IMR-90 (cell line): ENCODE data around the gene ZNF775. TPM values are rescaled to one million over a fixed set of nuclear protein-coding genes. Genes with fewer than 3 reads are reported as not detected.
A peak's percentile ranks its signal among the peaks of the same experiment; 100 is the strongest.

Experiments
- ATAC-seq: fragments of 200-7000 bp; cut with Tn5 transposase; 2 replicates; pipeline ENCODE4 v1.9.1; 2020; ENCODE audit warnings: low read depth, mild to moderate bottlenecking, moderate library complexity
- BruUV-seq: library from RNA; stranded (reverse); fragments of 400-500 nt; replicated peaks from 2 replicates; lab custom pipeline; 2021; lab: Mats Ljungman, UMichigan
- CTCF ChIA-PET: fragments of 300-600 bp; formaldehyde crosslinking; extraction: SDS; loops from one replicate; lab custom pipeline; 2021; ENCODE audit warnings: antibody characterized with exemption; lab: Yijun Ruan, JAX
- POLR2A ChIA-PET: fragments of 300-600 bp; sonication (Branson Sonifier 250); formaldehyde crosslinking; loops from one replicate; lab custom pipeline; 2022; ENCODE audit warnings: antibody characterized with exemption; ENCODE audit not compliant: unreplicated experiment; lab: Charles Lee
- DNase-seq: peaks from one replicate; pipeline ENCODE4 v3.0.0; 2013
- H2AFZ ChIP-seq: replicated peaks from 2 replicates; pipeline ENCODE3; 2013; ENCODE audit warnings: low read length, mild to moderate bottlenecking; ENCODE audit not compliant: poor library complexity
- H2AK5ac ChIP-seq: 2 replicates; pipeline ENCODE4 v1.6.1; 2013; ENCODE audit warnings: low read depth, low read length, inconsistent platforms
- H2AK9ac ChIP-seq: replicated peaks from 2 replicates; pipeline ENCODE3; 2013; ENCODE audit warnings: mild to moderate bottlenecking, low read depth, low read length, moderate library complexity; ENCODE audit not compliant: poor library complexity
- H2BK120ac ChIP-seq: 2 replicates; pipeline ENCODE4 v1.6.1; 2013; ENCODE audit warnings: low read depth, low read length, inconsistent platforms
- H2BK15ac ChIP-seq: 3 replicates; pipeline ENCODE4 v1.6.1; 2013; ENCODE audit warnings: low read depth, low read length, inconsistent platforms
- H2BK20ac ChIP-seq: 2 replicates; pipeline ENCODE4 v1.6.1; 2013; ENCODE audit warnings: low read depth, mild to moderate bottlenecking, inconsistent platforms, low read length, moderate library complexity
- H2BK5ac ChIP-seq: 2 replicates; pipeline ENCODE4 v1.6.1; 2013; ENCODE audit warnings: mild to moderate bottlenecking, low read depth, low read length, inconsistent platforms; ENCODE audit not compliant: poor library complexity, severe bottlenecking
- H3K14ac ChIP-seq: replicated peaks from 2 replicates; pipeline ENCODE4 v1.6.1; 2013; ENCODE audit warnings: low read depth, low read length, inconsistent platforms
- H3K18ac ChIP-seq: 2 replicates; pipeline ENCODE4 v1.6.1; 2013; ENCODE audit warnings: low read depth, low read length, control low read depth
- H3K23ac ChIP-seq: 2 replicates; pipeline ENCODE4 v1.6.1; 2013; ENCODE audit warnings: low read depth, low read length, inconsistent platforms
- H3K27ac ChIP-seq: 2 replicates; pipeline ENCODE4 v1.5.1; 2013; ENCODE audit warnings: mild to moderate bottlenecking, control low read depth, low read length; ENCODE audit not compliant: insufficient read depth
- H3K27me3 ChIP-seq: 2 replicates; pipeline ENCODE4 v1.6.1; 2013; ENCODE audit warnings: low read length; ENCODE audit not compliant: control insufficient read depth, insufficient read depth
- H3K36me3 ChIP-seq: 2 replicates; pipeline ENCODE4 v1.6.1; 2013; ENCODE audit warnings: low read length, mixed read lengths; ENCODE audit not compliant: control insufficient read depth, insufficient read depth
- H3K4ac ChIP-seq: 2 replicates; pipeline ENCODE4 v1.6.1; 2013; ENCODE audit warnings: low read depth, low read length, inconsistent platforms
- H3K4me1 ChIP-seq: 2 replicates; pipeline ENCODE4 v1.6.1; 2013; ENCODE audit warnings: low read length, mixed read lengths; ENCODE audit not compliant: control insufficient read depth, insufficient read depth
- H3K4me2 ChIP-seq: 2 replicates; pipeline ENCODE4 v1.6.1; 2013; ENCODE audit warnings: low read depth, mild to moderate bottlenecking, control low read depth, low read length, moderate library complexity
- H3K4me3 ChIP-seq: 2 replicates; pipeline ENCODE4 v1.5.1; 2013; ENCODE audit warnings: low read depth, mild to moderate bottlenecking, control low read depth, low read length, moderate library complexity; ENCODE audit not compliant: insufficient read depth
- H3K56ac ChIP-seq: 2 replicates; pipeline ENCODE4 v1.6.1; 2013; ENCODE audit warnings: low read length, inconsistent platforms; ENCODE audit not compliant: insufficient read depth; ENCODE audit errors: extremely low read depth
- H3K79me1 ChIP-seq, 2 experiments: 2 replicates each; pipeline ENCODE4 v1.6.1; 2013; ENCODE audit warnings: low read length in 2 of 2, inconsistent platforms in 1 of 2, low read depth in 1 of 2
- H3K9ac ChIP-seq: 2 replicates; pipeline ENCODE4 v1.6.1; 2013; ENCODE audit warnings: low read depth, low read length, control low read depth
- H3K9me1 ChIP-seq: 2 replicates; pipeline ENCODE4 v1.6.1; 2013; ENCODE audit warnings: low read length, inconsistent platforms; ENCODE audit not compliant: insufficient read depth
- H3K9me3 ChIP-seq: 2 replicates; pipeline ENCODE4 v1.6.1; 2013; ENCODE audit warnings: low read length; ENCODE audit not compliant: control insufficient read depth, insufficient read depth
- H4K20me1 ChIP-seq: 2 replicates; pipeline ENCODE4 v1.6.1; 2013; ENCODE audit warnings: low read length, inconsistent platforms; ENCODE audit not compliant: insufficient read depth
- H4K5ac ChIP-seq: 2 replicates; pipeline ENCODE4 v1.6.1; 2013; ENCODE audit warnings: mild to moderate bottlenecking, low read depth, low read length, control low read depth
- H4K8ac ChIP-seq, 2 experiments: 2 replicates each; pipeline ENCODE4 v1.6.1; 2013; ENCODE audit warnings: low read depth in 2 of 2, low read length in 2 of 2, control low read depth in 1 of 2, inconsistent platforms in 1 of 2
- H4K91ac ChIP-seq: 2 replicates; pipeline ENCODE4 v1.6.1; 2013; ENCODE audit warnings: low read depth, low read length, inconsistent platforms; ENCODE audit not compliant: insufficient read depth
- RAD21 ChIP-seq: IDR thresholded peaks from 2 replicates; pipeline ENCODE4 v1.6.1; 2012; ENCODE audit warnings: low read length, improper control_type of control experiment
- RCOR1 ChIP-seq: IDR thresholded peaks from 2 replicates; pipeline ENCODE4 v1.6.1; 2012; ENCODE audit warnings: mild to moderate bottlenecking, low read length, improper control_type of control experiment; ENCODE audit not compliant: insufficient replicate concordance
- whole genome bisulfite sequencing, 2 experiments: methylation state at CpG; one replicate each; pipeline versions ENCODE4 v1.1.5 to v1.1.7; 2013; ENCODE audit warnings: missing lambda C conversion rate in 2 of 2; ENCODE audit not compliant: insufficient read length in 1 of 2; ENCODE audit errors: extremely low coverage in 2 of 2; 5-methylcytosine and 5-hydroxymethylcytosine counted together
- dilution Hi-C: fragments of 300-500 bp; cut with HindIII; formaldehyde crosslinking; loops from one replicate; pipeline ENCODE4 v1.14.3; 2018; ENCODE audit warnings: low sequenced_read_pairs; ENCODE audit not compliant: unreplicated experiment
- in situ Hi-C: fragments of 300-500 bp; cut with MboI; formaldehyde crosslinking; loops from 3 replicates; pipeline ENCODE4 v1.14.3; 2019; ENCODE audit warnings: low sequenced_read_pairs, inconsistent platforms, mixed read lengths
- intact Hi-C: fragments of 100-400 bp; cut with micrococcal nuclease; formaldehyde crosslinking; loops from 2 replicates; pipeline ENCODE4 v1.10.0; 2022
- polyA plus RNA-seq, 3 experiments: library from polyadenylated mRNA; depleted of rRNA; stranded (reverse); fragments of >200 nt; gene quantifications; 2 replicates each; pipeline ENCODE4 v1.2.3, GENCODE V29; 2012; ENCODE audit warnings: low replicate concordance in 1 of 3
- total RNA-seq: library from RNA; depleted of rRNA; stranded (reverse); fragments of >200 nt; gene quantifications from 2 replicates; pipeline ENCODE4 v1.2.3, GENCODE V29; 2012

Gene ZNF775
- total and polyA plus RNA-seq, 2 of the 4 experiments (the other 2 are of a cell fraction) = 1.4 to 2.6 TPM

DNA sequence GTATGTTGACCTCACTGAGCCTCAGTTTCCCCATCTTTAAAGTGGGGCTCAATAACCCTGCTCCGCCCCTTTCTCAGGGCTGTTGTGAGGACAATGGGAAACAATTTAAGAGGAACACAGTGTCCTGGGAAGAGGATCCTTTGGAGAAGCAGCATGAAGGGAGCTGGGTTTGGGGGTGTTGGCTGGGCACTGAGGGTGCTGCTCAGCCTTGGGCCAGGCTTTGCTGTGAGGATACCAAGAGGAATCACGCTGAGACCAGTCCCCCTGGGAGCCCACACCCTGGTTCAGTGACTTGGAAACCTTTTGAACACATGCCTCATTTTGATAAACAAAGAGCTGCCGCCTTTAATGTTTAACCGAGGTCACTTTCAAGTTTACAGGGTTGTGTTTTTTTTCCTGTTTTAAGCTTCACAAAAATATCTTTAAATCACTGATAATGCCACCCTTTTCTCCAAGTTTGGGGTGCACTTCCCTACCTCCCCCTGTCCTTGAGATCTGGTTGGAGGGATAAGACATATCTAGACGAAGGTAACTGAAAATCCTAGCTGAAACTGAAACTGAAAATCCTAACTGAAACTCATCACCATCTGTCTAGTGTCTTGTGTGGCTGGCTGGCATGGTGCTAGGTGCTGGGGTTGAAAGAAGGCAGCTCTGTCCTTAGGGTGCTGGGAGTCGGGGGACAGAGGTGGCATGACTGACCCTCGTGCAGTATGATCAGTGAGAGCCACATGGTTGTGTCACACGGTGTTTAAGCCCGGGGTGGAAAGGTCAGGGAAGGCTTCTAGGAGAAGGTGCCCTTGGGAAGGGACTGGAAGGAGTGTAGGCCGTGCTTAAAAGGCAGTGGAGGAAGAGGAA lies 27.7 kb downstream of the ZNF775 start:
- POLR2A ChIA-PET = no interaction called here
- H2BK15ac ChIP-seq = peak overlapping the region; percentile 56; the same call in 1 of the 3 replicates
- in situ Hi-C loops (loop anchor here (25.0 kb wide), 2 partner anchors 544 to 581 kb away; partner anchors contain the start of genes ATP6V0E2, KCNH2 and NOS3), intact Hi-C loops (no loop called here), dilution Hi-C loops (no loop called here)
- H2BK120ac ChIP-seq = peak overlapping the region; percentile 74
- peak overlapping the region; percentile 47; the same call in 1 of the 2 replicates for H2BK20ac ChIP-seq
- peak overlapping the region; percentile 59 for H2BK5ac ChIP-seq
- WGBS, 2 experiments = 73% methylated on average over 3 of the region's 10 CpGs; no CpG with 5 or more reads in 1 of the 2 experiments
- TF ChIP-seq RCOR1 (no peak), RAD21 (no peak)
- no peak overlapping the region; the same call in 1 of the 2 replicates for H3K56ac ChIP-seq
- peak overlapping the region; percentile 55 for H3K9ac ChIP-seq
- BruUV-seq = no TSS peak
- peak overlapping the region; percentile 8; the same call in 1 of the 2 replicates for H3K4me3 ChIP-seq
- H3K4me2 ChIP-seq = peak overlapping the region; percentile 82
- peak overlapping the region; percentile 74 for H3K14ac ChIP-seq
- H3K27ac ChIP-seq = peak overlapping the region; percentile 50; the same call in 1 of the 2 replicates
- peak overlapping the region; percentile 22; the same call in 1 of the 2 replicates for H3K18ac ChIP-seq
- H3K27me3 ChIP-seq = no peaks in the 10 kb centered on the region
- no peaks in the 10 kb centered on the region; the same call in 1 of the 2 replicates for H3K36me3 ChIP-seq
- DNase-seq (peak; percentile 10), ATAC-seq (no peak)
- H4K5ac ChIP-seq = peak overlapping the region; percentile 82
- H2AK9ac ChIP-seq = peak overlapping the region; percentile 94
- H4K91ac ChIP-seq = peak overlapping the region; percentile 74
- no peaks in the 10 kb centered on the region for H3K9me3 ChIP-seq
- H4K8ac ChIP-seq = peak overlapping the region; percentile 57 to 73; a peak in 3 of 4 replicates
- no peaks in the 10 kb centered on the region; the same call in 1 of the 2 replicates for H4K20me1 ChIP-seq
- peaks cover 20% of the 10 kb centered on the region for H3K9me1 ChIP-seq
- H3K4ac ChIP-seq = peak overlapping the region; percentile 95
- CTCF ChIA-PET = interaction anchor here (0.6 to 1.1 kb wide), 4 partner anchors 13 to 51 kb away, joined by 3 to 4 read pairs (median 3); no protein-coding TSS in a partner anchor
- H3K4me1 ChIP-seq = peaks cover 20% of the 10 kb centered on the region
- peak overlapping the region; percentile 5; the same call in 1 of the 2 replicates for H2AK5ac ChIP-seq
- H2AFZ ChIP-seq = peak overlapping the region; percentile 94
- peak overlapping the region; percentile 93 for H3K23ac ChIP-seq
- H3K79me1 ChIP-seq = peaks cover 0 to 27% of the 10 kb centered on the region in 2 experiments; a peak in 3 of 4 replicates
